H1 (cell line): ENCODE results near the gene CXCR4. TPM values are rescaled to one million over a fixed set of nuclear protein-coding genes. Genes with fewer than 3 reads are reported as not detected.

ENCODE experiments used
- CTCF ChIA-PET: fragments of 300-600 bp; sonication (Branson Sonifier 250); formaldehyde crosslinking; loops from one replicate; lab custom pipeline; 2021; ENCODE audit not compliant: partially characterized antibody; lab: Charles Lee
- POLR2A ChIA-PET: fragments of 300-600 bp; sonication (Branson Sonifier 250); formaldehyde crosslinking; loops from one replicate; lab custom pipeline; 2021; ENCODE audit warnings: inconsistent platforms; ENCODE audit not compliant: partially characterized antibody; lab: Charles Lee
- DNase-seq, 2 experiments: peaks; one replicate each; pipeline versions ENCODE4 v3.0.0 to v3.0.0-alpha.2; 2010 to 2022; ENCODE audit warnings: low spot score in 2 of 2, low read depth in 1 of 2, mixed read lengths in 1 of 2
- FAIRE-seq: peaks from 2 replicates; lab custom pipeline; 2011; peaks lifted over from hg19 to GRCh38; lab: Jason Lieb, UNC
- H2AFZ ChIP-seq: 2 replicates; pipeline ENCODE4 v1.8.1; 2012; ENCODE audit warnings: low read length, inconsistent platforms
- H2AK5ac ChIP-seq: 2 replicates; pipeline ENCODE4 v1.6.1; 2013; ENCODE audit warnings: low read depth, low read length
- H2BK120ac ChIP-seq: replicated peaks from 2 replicates; pipeline ENCODE3; 2013; ENCODE audit warnings: low read depth, low read length, inconsistent platforms
- H2BK12ac ChIP-seq: 2 replicates; pipeline ENCODE4 v1.6.1; 2013; ENCODE audit warnings: low read depth, low read length
- H2BK15ac ChIP-seq: 2 replicates; pipeline ENCODE4 v1.6.1; 2013; ENCODE audit warnings: low read length
- H2BK20ac ChIP-seq: 2 replicates; pipeline ENCODE4 v1.6.1; 2013; ENCODE audit warnings: low read length
- H2BK5ac ChIP-seq: 2 replicates; pipeline ENCODE4 v1.6.1; 2013; ENCODE audit warnings: low read depth, low read length
- H3K14ac ChIP-seq: 2 replicates; pipeline ENCODE4 v1.6.1; 2013; ENCODE audit warnings: inconsistent platforms; ENCODE audit not compliant: insufficient read length
- H3K18ac ChIP-seq: 2 replicates; pipeline ENCODE4 v1.6.1; 2013; ENCODE audit warnings: low read length; ENCODE audit errors: extremely low read depth
- H3K23ac ChIP-seq: 2 replicates; pipeline ENCODE4 v1.6.1; 2013; ENCODE audit warnings: inconsistent platforms; ENCODE audit not compliant: insufficient read length
- H3K23me2 ChIP-seq: 2 replicates; pipeline ENCODE4 v1.6.1; 2013; ENCODE audit warnings: low read depth, low read length
- H3K27ac ChIP-seq: 2 replicates; pipeline ENCODE4 v1.6.1; 2011; ENCODE audit warnings: low read depth, low read length, inconsistent platforms
- H3K27me3 ChIP-seq, 4 experiments: replicated peaks in 1 of 4; 1 replicate in 1 of 4; 2 replicates in 3 of 4; pipeline versions ENCODE4 v1.6.1 to v1.8.1; 2011 to 2013; ENCODE audit warnings: low read length in 3 of 4, mild to moderate bottlenecking in 3 of 4, inconsistent platforms in 2 of 4, mixed read lengths in 2 of 4, moderate library complexity in 1 of 4; ENCODE audit not compliant: control insufficient read depth in 3 of 4, insufficient read depth in 3 of 4; ENCODE audit errors: extremely low read depth in 1 of 4
- H3K36me3 ChIP-seq, 4 experiments: 2 replicates each; pipeline versions ENCODE4 v1.6.1 to v1.8.1; 2011 to 2013; ENCODE audit warnings: mild to moderate bottlenecking in 4 of 4, low read length in 3 of 4, moderate library complexity in 2 of 4, control low read depth in 1 of 4, inconsistent platforms in 1 of 4; ENCODE audit not compliant: insufficient read depth in 4 of 4, control insufficient read depth in 2 of 4
- H3K4ac ChIP-seq: replicated peaks from 2 replicates; pipeline ENCODE3; 2013; ENCODE audit warnings: low read length, low read depth, mixed read lengths, inconsistent platforms; ENCODE audit not compliant: insufficient read length
- H3K4me1 ChIP-seq, 4 experiments: replicated peaks in 1 of 4; 1 replicate in 1 of 4; 2 replicates in 3 of 4; pipeline versions ENCODE4 v1.6.1 to v1.8.1; 2011 to 2013; ENCODE audit warnings: low read length in 3 of 4, inconsistent platforms in 2 of 4, mixed read lengths in 1 of 4; ENCODE audit not compliant: insufficient read depth in 4 of 4, control insufficient read depth in 3 of 4
- H3K4me2 ChIP-seq, 2 experiments: 2 replicates each; pipeline versions ENCODE4 v1.6.1 to v1.8.1; 2011 to 2013; ENCODE audit warnings: low read depth in 2 of 2, low read length in 2 of 2, control low read depth in 1 of 2, inconsistent platforms in 1 of 2, mild to moderate bottlenecking in 1 of 2; ENCODE audit not compliant: insufficient read depth in 1 of 2
- H3K4me3 ChIP-seq, 4 experiments: fragments of 200-600, 300-600 bp in 1 of 4; sonication (generic), shearing (Covaris generic), sonication (Bioruptor Twin) in 1 of 4; 2 replicates each; pipeline versions ENCODE4 v1.5.1 to v1.8.1; 2011 to 2016; ENCODE audit warnings: low read length in 4 of 4, low read depth in 3 of 4, control low read depth in 2 of 4, inconsistent platforms in 2 of 4, mild to moderate bottlenecking in 2 of 4, mixed read lengths in 1 of 4, moderate library complexity in 1 of 4; ENCODE audit not compliant: insufficient read depth in 2 of 4; ENCODE audit errors: extremely low read depth in 1 of 4
- H3K56ac ChIP-seq: replicated peaks from 2 replicates; pipeline ENCODE3; 2013; ENCODE audit warnings: low read depth, mild to moderate bottlenecking, mixed read lengths, low read length, inconsistent platforms; ENCODE audit not compliant: insufficient read length
- H3K79me1 ChIP-seq: 2 replicates; pipeline ENCODE4 v1.6.1; 2013; ENCODE audit warnings: low read depth, low read length, control low read depth
- H3K79me2 ChIP-seq, 2 experiments: 2 replicates each; pipeline versions ENCODE4 v1.6.1 to v1.8.1; 2012 to 2013; ENCODE audit warnings: low read length in 2 of 2, mild to moderate bottlenecking in 2 of 2, inconsistent platforms in 1 of 2; ENCODE audit not compliant: insufficient read depth in 2 of 2, control insufficient read depth in 1 of 2
- H3K9ac ChIP-seq, 4 experiments: replicated peaks in 1 of 4; 1 replicate in 1 of 4; 2 replicates in 3 of 4; pipeline versions ENCODE4 v1.6.1 to v1.8.1; 2011 to 2013; ENCODE audit warnings: low read depth in 3 of 4, low read length in 3 of 4, control low read depth in 2 of 4, mild to moderate bottlenecking in 2 of 4, moderate library complexity in 2 of 4, inconsistent platforms in 1 of 4; ENCODE audit errors: extremely low read depth in 1 of 4
- H3K9me3 ChIP-seq, 2 experiments: 2 replicates each; pipeline versions ENCODE4 v1.6.1 to v1.8.1; 2012 to 2013; ENCODE audit warnings: mild to moderate bottlenecking in 2 of 2, moderate library complexity in 2 of 2, control low read depth in 1 of 2, inconsistent platforms in 1 of 2, low read depth in 1 of 2, low read length in 1 of 2, mixed read lengths in 1 of 2; ENCODE audit not compliant: insufficient read depth in 2 of 2
- H4K20me1 ChIP-seq, 2 experiments: replicated peaks in 1 of 2; 2 replicates each; pipeline versions ENCODE3 to v1.8.1; 2011 to 2013; ENCODE audit warnings: inconsistent platforms in 2 of 2, low read length in 2 of 2, mild to moderate bottlenecking in 1 of 2; ENCODE audit not compliant: insufficient read depth in 2 of 2, control insufficient read depth in 1 of 2
- H4K5ac ChIP-seq: 2 replicates; pipeline ENCODE4 v1.6.1; 2013; ENCODE audit warnings: low read length, low read depth, mixed read lengths, inconsistent platforms; ENCODE audit not compliant: insufficient read length
- H4K8ac ChIP-seq: 2 replicates; pipeline ENCODE4 v1.8.0; 2013; ENCODE audit warnings: mild to moderate bottlenecking, moderate library complexity, low read length, inconsistent platforms; ENCODE audit not compliant: insufficient read depth; ENCODE audit errors: extremely low read depth
- H4K91ac ChIP-seq: replicated peaks from 2 replicates; pipeline ENCODE3; 2013; ENCODE audit warnings: low read length, mixed read lengths, inconsistent platforms; ENCODE audit not compliant: insufficient read length
- FOSL1 ChIP-seq: IDR thresholded peaks from 2 replicates; pipeline ENCODE4 v1.6.1; 2011; ENCODE audit warnings: mild to moderate bottlenecking, low read depth, low read length, moderate library complexity; ENCODE audit not compliant: insufficient read depth
- RAD21 ChIP-seq, 2 experiments: IDR thresholded peaks in 1 of 2; conservative IDR thresholded peaks in 1 of 2; 2 replicates each; pipeline ENCODE4 v1.6.1; 2011; ENCODE audit warnings: low read depth in 2 of 2, low read length in 2 of 2, improper control_type of control experiment in 1 of 2, inconsistent platforms in 1 of 2, mild to moderate bottlenecking in 1 of 2, moderate library complexity in 1 of 2
- WGBS, 2 experiments: shearing (Covaris generic) in 1 of 2; methylation state at CpG; one replicate each; pipeline versions ENCODE4 v1.1.6 to v1.1.7; 2013 to 2015; ENCODE audit warnings: low lambda C conversion rate in 2 of 2, mixed read lengths in 2 of 2, inconsistent platforms in 1 of 2, low coverage in 1 of 2, missing lambda C conversion rate in 1 of 2; ENCODE audit not compliant: insufficient replicate concordance in 2 of 2, insufficient coverage in 1 of 2, insufficient read length in 1 of 2; ENCODE audit errors: extremely low coverage in 1 of 2, missing lambda C conversion rate in 1 of 2; 5-methylcytosine and 5-hydroxymethylcytosine counted together
- polyA plus RNA-seq, 7 experiments: library from polyadenylated mRNA; depleted of rRNA in 3 of 7; stranded (reverse) in 5 of 7; unstranded in 2 of 7; fragments of >200 nt in 5 of 7; fragments of 200-250 nt in 2 of 7; gene quantifications; 1 replicate in 5 of 7; 2 replicates in 1 of 7; 4 replicates in 1 of 7; pipeline versions ENCODE4 v1.2.1 to v1.2.3, GENCODE V29; 2011 to 2013; ENCODE audit warnings: missing spikeins in 2 of 7, mixed read lengths in 2 of 7
- total RNA-seq: library from RNA; stranded (reverse); fragmentation: NEBNext Ultra II Directional; extraction: Animal tissue kit (Norgen Biotek cat#: 25700); gene quantifications from 2 replicates; pipeline ENCODE4 v1.2.1, GENCODE V29; 2021

CXCR4 gene
- total and polyA plus RNA-seq, 2 of the 8 experiments (the other 6 are each of a cell fraction or from before 2014, with no cell fraction given): 1.8 to 2.8 TPM

- 89% methylated on average over 5 of the region's 5 CpGs; no CpG with 5 or more reads in 1 of the 2 experiments for WGBS, 2 experiments
- no peaks in the 10 kb centered on the region for H3K27me3 ChIP-seq
- POLR2A ChIA-PET: no interaction called here
- no peak overlapping the region for H2BK5ac ChIP-seq
- no peak overlapping the region for H4K91ac ChIP-seq
- no peak overlapping the region for H2AK5ac ChIP-seq
- no peak overlapping the region for H4K8ac ChIP-seq
- no peak overlapping the region for H3K4me3 ChIP-seq
- no peak overlapping the region for H2BK12ac ChIP-seq
- peak overlapping the region; percentile 81; the same call in 1 of the 2 replicates for H2AFZ ChIP-seq
- H3K4ac ChIP-seq: no peak overlapping the region
- H3K79me2 ChIP-seq: no peaks in the 10 kb centered on the region
- no peaks in the 10 kb centered on the region for H3K36me3 ChIP-seq
- DNase-seq: no peak
- TF ChIP-seq RAD21 (IDR thresholded peaks at IDR 0.05 in 1 of 2, conservative IDR thresholded peaks at IDR 0.05 in 1 of 2; ENCODE audit: low read depth in 2 of 2, low read length in 2 of 2) (no peak), FOSL1 (no peak)
- no peaks in the 10 kb centered on the region for H3K4me1 ChIP-seq
- H2BK120ac ChIP-seq: no peak overlapping the region
- H2BK20ac ChIP-seq: no peak overlapping the region
- H3K9ac ChIP-seq: no peak overlapping the region
- no peak overlapping the region for H3K14ac ChIP-seq
- no peaks in the 10 kb centered on the region for H4K20me1 ChIP-seq
- no peaks in the 10 kb centered on the region for H3K23me2 ChIP-seq
- no peak overlapping the region for H4K5ac ChIP-seq
- H3K79me1 ChIP-seq: no peaks in the 10 kb centered on the region
- H2BK15ac ChIP-seq: no peak overlapping the region
- H3K9me3 ChIP-seq: no peaks in the 10 kb centered on the region
- no peak overlapping the region for H3K18ac ChIP-seq
- no peak overlapping the region for H3K23ac ChIP-seq
- no peak for FAIRE-seq
- CTCF ChIA-PET: no interaction called here
- H3K4me2 ChIP-seq: no peak overlapping the region
- H3K56ac ChIP-seq: no peak overlapping the region
- H3K27ac ChIP-seq: no peak overlapping the region
These were observed 46.4 kb upstream of the CXCR4 start for GRCh38 chr2:136164280-136164776.
